B cell (primary cell): Measurements from ENCODE around the gene CHST10. TPM values are rescaled to one million over a fixed set of nuclear protein-coding genes. Genes with fewer than 3 reads are reported as not detected.

Source experiments
- ATAC-seq: fragments of 200-7000 bp; cut with Tn5 transposase; one replicate; pipeline ENCODE4 v1.10.0; 2021; ENCODE audit warnings: low read depth, mild to moderate bottlenecking, moderate number of reproducible peaks, moderate library complexity
- CTCF ChIA-PET: fragments of 350-600 bp; sonication (Branson Sonifier 250); formaldehyde crosslinking; loops from one replicate; lab custom pipeline; 2021; ENCODE audit warnings: antibody characterized with exemption, inconsistent platforms; lab: Charles Lee
- POLR2A ChIA-PET: fragments of 350-600 bp; sonication (Branson Sonifier 250); formaldehyde crosslinking; loops from one replicate; lab custom pipeline; 2021; ENCODE audit warnings: antibody characterized with exemption; lab: Charles Lee
- DNase-seq: peaks from one replicate; pipeline ENCODE4 v3.0.0; 2013
- H2AFZ ChIP-seq: 2 replicates; pipeline ENCODE4 v1.6.1; 2012; ENCODE audit warnings: mild to moderate bottlenecking, low read depth, low read length; ENCODE audit not compliant: insufficient read depth, poor library complexity, severe bottlenecking
- H3K27ac ChIP-seq, 2 donors: 1 replicate in 1 of 2; 2 replicates in 1 of 2; pipeline ENCODE4 v1.5.1; 2012 to 2013; ENCODE audit warnings: low read length in 2 of 2, mild to moderate bottlenecking in 2 of 2, moderate library complexity in 1 of 2
- H3K27me3 ChIP-seq, 4 experiments: fragments of 200-600 bp in 1 of 4; sonication (generic) in 1 of 4; replicated peaks in 1 of 4; 1 replicate in 2 of 4; 2 replicates in 2 of 4; pipeline versions ENCODE4 v1.6.1 to v1.7.0; 2013 to 2016; ENCODE audit warnings: low read length in 3 of 4, mild to moderate bottlenecking in 2 of 4, mixed read lengths in 1 of 4, moderate library complexity in 1 of 4; ENCODE audit not compliant: insufficient read depth in 4 of 4, control insufficient read depth in 3 of 4; ENCODE audit errors: control extremely low read depth in 1 of 4
- H3K36me3 ChIP-seq, 2 experiments: replicated peaks in 1 of 2; 1 replicate in 1 of 2; 2 replicates in 1 of 2; pipeline versions ENCODE4 v1.6.1 to v1.7.1; 2013; ENCODE audit warnings: low read length in 1 of 2; ENCODE audit not compliant: insufficient read depth in 2 of 2, control insufficient read depth in 1 of 2; ENCODE audit errors: control extremely low read depth in 1 of 2, extremely low read depth in 1 of 2
- H3K4me1 ChIP-seq, 2 donors: fragments of 200-600 bp in 1 of 2; sonication (generic) in 1 of 2; 1 replicate in 1 of 2; 2 replicates in 1 of 2; pipeline versions ENCODE4 v1.5.1 to v1.6.1; 2013 to 2017; ENCODE audit warnings: low read length in 2 of 2; ENCODE audit not compliant: control insufficient read depth in 2 of 2, insufficient read depth in 2 of 2
- H3K4me2 ChIP-seq: replicated peaks from 2 replicates; pipeline ENCODE3; 2012; ENCODE audit warnings: mild to moderate bottlenecking, low read depth, low read length; ENCODE audit not compliant: poor library complexity, severe bottlenecking
- H3K4me3 ChIP-seq, 5 experiments: fragments of 200-600 bp in 1 of 5; sonication (generic) in 1 of 5; 1 replicate in 3 of 5; 2 replicates in 2 of 5; pipeline versions ENCODE4 v1.5.1 to v1.7.0; 2011 to 2016; ENCODE audit warnings: low read length in 4 of 5, mild to moderate bottlenecking in 4 of 5, low read depth in 2 of 5, control low read depth in 1 of 5, moderate library complexity in 1 of 5; ENCODE audit not compliant: insufficient read depth in 1 of 5; ENCODE audit errors: control extremely low read depth in 1 of 5, extremely low read depth in 1 of 5
- H3K79me2 ChIP-seq: fragments of 200-600 bp; sonication (generic); one replicate; pipeline ENCODE4 v1.6.0; 2016; ENCODE audit warnings: low read length; ENCODE audit not compliant: control insufficient read depth, insufficient read depth
- H3K9ac ChIP-seq: fragments of 200-600 bp; sonication (generic); 2 replicates; pipeline ENCODE4 v1.6.1; 2017; ENCODE audit warnings: mild to moderate bottlenecking, low read length, moderate library complexity
- H3K9me3 ChIP-seq, 3 donors: one replicate each; pipeline versions ENCODE4 v1.6.1 to v1.7.1; 2013; ENCODE audit warnings: low read length in 2 of 3; ENCODE audit not compliant: control insufficient read depth in 2 of 3, insufficient read depth in 1 of 3; ENCODE audit errors: control extremely low read depth in 1 of 3
- H4K20me1 ChIP-seq: 2 replicates; pipeline ENCODE4 v1.6.0; 2012; ENCODE audit warnings: mild to moderate bottlenecking, low read length; ENCODE audit not compliant: insufficient read depth, control insufficient read depth, poor library complexity, severe bottlenecking
- H3K27ac Mint-ChIP-seq: one replicate; pipeline ENCODE4 v1.8.0; 2021; ENCODE audit warnings: mixed read lengths
- H3K27me3 Mint-ChIP-seq: one replicate; pipeline ENCODE4 v1.8.0; 2021; ENCODE audit warnings: mixed read lengths
- H3K4me1 Mint-ChIP-seq: one replicate; pipeline ENCODE4 v1.8.0; 2021; ENCODE audit warnings: mixed read lengths
- H3K4me3 Mint-ChIP-seq: one replicate; pipeline ENCODE4 v1.8.0; 2021; ENCODE audit warnings: mixed read lengths
- H3K9me3 Mint-ChIP-seq: one replicate; pipeline ENCODE4 v1.8.0; 2022; ENCODE audit warnings: mixed read lengths; ENCODE audit not compliant: insufficient read depth
- EZH2 ChIP-seq: IDR thresholded peaks from 2 replicates; pipeline ENCODE4 v1.6.1; 2012; ENCODE audit warnings: borderline replicate concordance, low read depth, mild to moderate bottlenecking, moderate library complexity, low read length; ENCODE audit not compliant: insufficient read depth, poor library complexity, severe bottlenecking
- WGBS: methylation state at CpG from one replicate; pipeline ENCODE4 v1.1.5; 2013; ENCODE audit warnings: missing lambda C conversion rate; ENCODE audit not compliant: insufficient coverage; 5-methylcytosine and 5-hydroxymethylcytosine counted together
- intact Hi-C: fragments of 100-400 bp; cut with micrococcal nuclease; formaldehyde crosslinking; loops from one replicate; pipeline ENCODE4 v1.10.0; 2022
- polyA plus RNA-seq: library from polyadenylated mRNA; depleted of rRNA; stranded (reverse); fragments of >200 nt; gene quantifications from 2 replicates; pipeline ENCODE4 v1.2.3, GENCODE V29; 2012
- total RNA-seq, 2 donors: library from RNA; stranded (reverse); fragments of 120-200 nt in 1 of 2; gene quantifications; 1 replicate in 1 of 2; 2 replicates in 1 of 2; pipeline versions ENCODE4 v1.2.3 to v1.2.4, GENCODE V29; 2013 to 2022
- TF ChIP-seq, protein P1 (sequence below): fragments of 200-600 bp; IDR thresholded peaks from one replicate; pipeline ENCODE4 v1.8.0; 2022; ENCODE audit warnings: antibody characterized with exemption, mild to moderate bottlenecking

CHST10 gene
- total and polyA plus RNA-seq, 2 donors (not counting 1 experiment from before 2014, with no cell fraction given): 5.2 to 9.9 TPM

DNA sequence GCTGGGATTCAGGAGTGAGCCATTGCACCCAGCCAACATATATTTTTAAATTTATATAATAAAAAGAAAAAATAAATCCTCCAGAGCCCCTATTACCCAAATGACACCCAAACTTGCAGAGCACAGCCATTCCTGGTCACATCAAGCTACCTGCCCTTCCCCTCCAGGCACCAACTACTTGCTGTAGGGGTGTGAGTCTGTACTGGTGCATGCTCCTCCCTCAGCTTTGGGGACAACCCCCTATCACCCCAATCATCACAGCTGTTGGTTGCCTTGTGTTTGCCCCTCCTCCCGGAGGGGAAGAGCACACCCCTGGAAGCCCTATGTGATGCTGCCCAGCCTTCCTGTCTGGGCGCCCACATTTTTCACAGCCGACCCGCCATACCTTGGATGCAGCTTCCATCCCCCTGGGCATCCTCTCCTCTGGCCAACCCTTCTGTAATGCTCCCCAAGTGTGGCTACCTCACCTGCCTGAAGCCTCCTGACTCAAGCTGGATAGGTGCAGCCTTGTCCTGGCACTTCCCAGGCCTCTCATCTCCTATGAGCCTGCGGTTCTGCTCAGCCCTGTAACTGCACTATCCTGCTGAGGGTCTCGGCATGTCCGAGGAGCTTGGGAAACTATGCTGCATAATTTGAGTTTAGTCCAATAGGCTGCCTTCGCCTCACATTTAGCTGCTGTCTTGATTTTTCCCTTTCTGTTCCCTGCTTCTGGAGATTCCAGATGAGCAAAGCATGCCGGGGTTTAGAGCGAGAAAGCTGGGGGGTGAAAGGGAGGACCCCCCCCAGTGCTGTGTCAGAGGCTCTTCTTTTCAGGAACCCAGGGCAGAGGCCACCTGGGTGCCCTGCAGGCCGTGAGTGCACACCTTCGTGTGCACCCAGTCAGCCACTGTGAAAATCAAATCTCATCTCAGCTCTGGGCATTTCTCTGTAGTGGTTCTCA, 27.2 kb downstream of the CHST10 start:
- ChIA-PET CTCF (interaction anchor here (0.6 to 3.1 kb wide), 3 partner anchors 9 to 762 kb away, joined by 4 to 28 read pairs (median 5); no protein-coding TSS in a partner anchor), POLR2A (no interaction called here)
- DNase-seq: no peak
- H3K36me3 ChIP-seq: no peaks in the 10 kb centered on the region
- no peaks in the 10 kb centered on the region for H4K20me1 ChIP-seq
- Mint-ChIP-seq H3K27me3 (no peaks in the 10 kb centered on the region), H3K4me3 (no peak overlapping the region), H3K9me3 (no peaks in the 10 kb centered on the region), H3K27ac (peak overlapping the region; percentile 41), H3K4me1 (peaks cover 20% of the 10 kb centered on the region)
- WGBS: 89% methylated on average over 12 of the region's 12 CpGs
- intact Hi-C loops: loop anchor here (10.0 kb wide), 2 partner anchors 275 to 465 kb away; no protein-coding TSS in a partner anchor
- ATAC-seq: no peak
- no peak for TF ChIP-seq EZH2
- TF ChIP-seq, protein P1, sequence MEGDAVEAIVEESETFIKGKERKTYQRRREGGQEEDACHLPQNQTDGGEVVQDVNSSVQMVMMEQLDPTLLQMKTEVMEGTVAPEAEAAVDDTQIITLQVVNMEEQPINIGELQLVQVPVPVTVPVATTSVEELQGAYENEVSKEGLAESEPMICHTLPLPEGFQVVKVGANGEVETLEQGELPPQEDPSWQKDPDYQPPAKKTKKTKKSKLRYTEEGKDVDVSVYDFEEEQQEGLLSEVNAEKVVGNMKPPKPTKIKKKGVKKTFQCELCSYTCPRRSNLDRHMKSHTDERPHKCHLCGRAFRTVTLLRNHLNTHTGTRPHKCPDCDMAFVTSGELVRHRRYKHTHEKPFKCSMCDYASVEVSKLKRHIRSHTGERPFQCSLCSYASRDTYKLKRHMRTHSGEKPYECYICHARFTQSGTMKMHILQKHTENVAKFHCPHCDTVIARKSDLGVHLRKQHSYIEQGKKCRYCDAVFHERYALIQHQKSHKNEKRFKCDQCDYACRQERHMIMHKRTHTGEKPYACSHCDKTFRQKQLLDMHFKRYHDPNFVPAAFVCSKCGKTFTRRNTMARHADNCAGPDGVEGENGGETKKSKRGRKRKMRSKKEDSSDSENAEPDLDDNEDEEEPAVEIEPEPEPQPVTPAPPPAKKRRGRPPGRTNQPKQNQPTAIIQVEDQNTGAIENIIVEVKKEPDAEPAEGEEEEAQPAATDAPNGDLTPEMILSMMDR: no peak
- no peaks in the 10 kb centered on the region for H3K79me2 ChIP-seq
- H2AFZ ChIP-seq: no peak overlapping the region
- H3K27ac ChIP-seq: no peak overlapping the region
- no peak overlapping the region for H3K9ac ChIP-seq
- H3K4me1 ChIP-seq: peaks cover 14 to 18% of the 10 kb centered on the region in 2 donors
- no peak overlapping the region for H3K4me3 ChIP-seq
- no peaks in the 10 kb centered on the region for H3K27me3 ChIP-seq
- H3K4me2 ChIP-seq: no peak overlapping the region
- no peaks in the 10 kb centered on the region for H3K9me3 ChIP-seq

DNA sequence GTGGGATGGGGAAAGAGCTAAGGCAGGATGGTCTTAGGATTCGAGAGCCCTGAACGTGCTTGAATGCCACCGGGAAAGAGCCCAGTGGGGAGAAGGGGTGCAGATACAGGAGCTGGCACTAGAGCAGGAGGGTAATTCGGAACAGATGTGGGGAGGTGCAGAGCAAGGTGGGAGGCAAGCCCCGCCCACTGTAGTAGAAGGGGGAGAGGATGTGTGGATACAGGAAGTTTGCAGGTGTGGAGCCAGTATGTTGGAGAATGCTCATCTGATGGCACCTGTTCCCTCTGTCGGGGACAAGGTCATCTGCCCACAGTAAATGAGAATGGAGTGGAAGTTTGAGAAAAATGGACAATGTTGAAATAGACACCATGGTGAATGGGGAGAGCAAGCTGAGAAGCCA, 28.8 kb downstream of the CHST10 start:
- ChIA-PET CTCF (interaction anchor here (1.2 to 3.1 kb wide), 3 partner anchors 8 to 11 kb away, joined by 3 to 28 read pairs (median 5); no protein-coding TSS in a partner anchor), POLR2A (no interaction called here)
- Histone ChIP-seq H3K79me2 (no peaks in the 10 kb centered on the region), H2AFZ (no peak overlapping the region), H3K9me3 (no peaks in the 10 kb centered on the region), H3K4me1 (peaks cover under 1 to 3% of the 10 kb centered on the region in 2 donors), H3K27ac (no peak overlapping the region), H3K4me3 (no peak overlapping the region), H4K20me1 (no peaks in the 10 kb centered on the region), H3K4me2 (no peak overlapping the region), H3K9ac (no peak overlapping the region), H3K36me3 (no peaks in the 10 kb centered on the region), H3K27me3 (no peaks in the 10 kb centered on the region)
- intact Hi-C loops: no loop called here
- DNase-seq (no peak), ATAC-seq (no peak)
- Mint-ChIP-seq H3K4me3 (no peak overlapping the region), H3K27ac (no peak overlapping the region), H3K27me3 (no peaks in the 10 kb centered on the region), H3K4me1 (peaks cover 5% of the 10 kb centered on the region), H3K9me3 (no peaks in the 10 kb centered on the region)
- WGBS: 97% methylated on average over 4 of the region's 6 CpGs
- TF ChIP-seq, protein P1: no peak
- TF ChIP-seq EZH2: no peak
